ENCODE data around the gene PRDM10.

DNA sequence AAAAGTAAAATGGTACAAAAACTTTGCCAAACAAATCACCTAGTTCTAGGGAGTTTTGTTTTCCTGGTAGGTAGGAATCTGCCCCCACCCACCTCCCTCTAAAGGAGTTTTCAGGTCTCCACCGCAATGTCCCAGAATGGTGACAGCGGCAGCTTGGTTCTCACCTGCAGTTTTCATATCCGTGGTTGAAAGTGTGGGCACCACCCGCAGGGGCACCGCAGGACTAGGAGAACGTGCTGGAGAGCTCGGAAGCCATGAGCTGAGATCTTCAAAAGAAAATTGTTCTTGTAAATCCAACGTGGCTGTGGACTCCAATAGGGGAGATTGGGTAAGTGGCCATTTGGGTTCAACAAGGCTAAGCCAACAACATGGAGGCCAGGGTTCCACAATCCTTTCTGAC, 118.1 kb downstream of the PRDM10 start:
- TF ChIP-seq, protein P1, sequence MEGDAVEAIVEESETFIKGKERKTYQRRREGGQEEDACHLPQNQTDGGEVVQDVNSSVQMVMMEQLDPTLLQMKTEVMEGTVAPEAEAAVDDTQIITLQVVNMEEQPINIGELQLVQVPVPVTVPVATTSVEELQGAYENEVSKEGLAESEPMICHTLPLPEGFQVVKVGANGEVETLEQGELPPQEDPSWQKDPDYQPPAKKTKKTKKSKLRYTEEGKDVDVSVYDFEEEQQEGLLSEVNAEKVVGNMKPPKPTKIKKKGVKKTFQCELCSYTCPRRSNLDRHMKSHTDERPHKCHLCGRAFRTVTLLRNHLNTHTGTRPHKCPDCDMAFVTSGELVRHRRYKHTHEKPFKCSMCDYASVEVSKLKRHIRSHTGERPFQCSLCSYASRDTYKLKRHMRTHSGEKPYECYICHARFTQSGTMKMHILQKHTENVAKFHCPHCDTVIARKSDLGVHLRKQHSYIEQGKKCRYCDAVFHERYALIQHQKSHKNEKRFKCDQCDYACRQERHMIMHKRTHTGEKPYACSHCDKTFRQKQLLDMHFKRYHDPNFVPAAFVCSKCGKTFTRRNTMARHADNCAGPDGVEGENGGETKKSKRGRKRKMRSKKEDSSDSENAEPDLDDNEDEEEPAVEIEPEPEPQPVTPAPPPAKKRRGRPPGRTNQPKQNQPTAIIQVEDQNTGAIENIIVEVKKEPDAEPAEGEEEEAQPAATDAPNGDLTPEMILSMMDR (conservative IDR thresholded peaks at IDR 0.05; ENCODE audit: low read depth, low read length), result no peak
- no peak for TF ChIP-seq EZH2 (IDR thresholded peaks at IDR 0.05; ENCODE audit: borderline replicate concordance, low read depth, low read length, poor library complexity, severe bottlenecking)

All from A673 (cell line).